Measurements from ENCODE around the gene KCNE5.

- TF ChIP-seq POLR2AphosphoS5 (IDR thresholded peaks at IDR 0.05) (no peak), CTCF (IDR thresholded peaks at IDR 0.05) (no peak), POLR2A (IDR thresholded peaks at IDR 0.05) (no peak)
Observed at GRCh38 chrX:109660435-109661143, 35.6 kb upstream of the KCNE5 start.
